Neural cell (in vitro differentiated cells): ENCODE data around the gene RAE1.

Source experiments
- EP300 ChIP-seq: fragments of 450-650 bp; conservative IDR thresholded peaks from 2 replicates; pipeline ENCODE4 v1.6.1; 2014; ENCODE audit warnings: antibody characterized with exemption, mild to moderate bottlenecking, moderate library complexity; ENCODE audit not compliant: poor library complexity, severe bottlenecking
- EZH2 ChIP-seq: fragments of 200-600, 300-800 bp; shearing (Covaris generic), sonication (generic); IDR thresholded peaks from 2 replicates; pipeline ENCODE4 v1.6.1; 2014; ENCODE audit warnings: antibody characterized with exemption, low read length, borderline replicate concordance, mild to moderate bottlenecking; ENCODE audit not compliant: insufficient read depth, poor library complexity, severe bottlenecking
- MXI1 ChIP-seq: fragments of 450-650 bp; conservative IDR thresholded peaks from 2 replicates; pipeline ENCODE4 v1.6.1; 2014; ENCODE audit warnings: antibody characterized with exemption, mild to moderate bottlenecking; ENCODE audit not compliant: poor library complexity, severe bottlenecking
- POLR2AphosphoS5 ChIP-seq: IDR thresholded peaks from 2 replicates; pipeline ENCODE4 v1.6.1; 2012
- RAD21 ChIP-seq: fragments of 450-650 bp; conservative IDR thresholded peaks from 2 replicates; pipeline ENCODE4 v1.6.1; 2014; ENCODE audit warnings: antibody characterized with exemption, mild to moderate bottlenecking, moderate library complexity
- TF ChIP-seq, protein P1 (sequence below): fragments of 450-650 bp; IDR thresholded peaks from 2 replicates; pipeline ENCODE4 v1.5.1; 2014; ENCODE audit warnings: antibody characterized with exemption, mild to moderate bottlenecking, moderate library complexity; ENCODE audit not compliant: poor library complexity, severe bottlenecking

DNA sequence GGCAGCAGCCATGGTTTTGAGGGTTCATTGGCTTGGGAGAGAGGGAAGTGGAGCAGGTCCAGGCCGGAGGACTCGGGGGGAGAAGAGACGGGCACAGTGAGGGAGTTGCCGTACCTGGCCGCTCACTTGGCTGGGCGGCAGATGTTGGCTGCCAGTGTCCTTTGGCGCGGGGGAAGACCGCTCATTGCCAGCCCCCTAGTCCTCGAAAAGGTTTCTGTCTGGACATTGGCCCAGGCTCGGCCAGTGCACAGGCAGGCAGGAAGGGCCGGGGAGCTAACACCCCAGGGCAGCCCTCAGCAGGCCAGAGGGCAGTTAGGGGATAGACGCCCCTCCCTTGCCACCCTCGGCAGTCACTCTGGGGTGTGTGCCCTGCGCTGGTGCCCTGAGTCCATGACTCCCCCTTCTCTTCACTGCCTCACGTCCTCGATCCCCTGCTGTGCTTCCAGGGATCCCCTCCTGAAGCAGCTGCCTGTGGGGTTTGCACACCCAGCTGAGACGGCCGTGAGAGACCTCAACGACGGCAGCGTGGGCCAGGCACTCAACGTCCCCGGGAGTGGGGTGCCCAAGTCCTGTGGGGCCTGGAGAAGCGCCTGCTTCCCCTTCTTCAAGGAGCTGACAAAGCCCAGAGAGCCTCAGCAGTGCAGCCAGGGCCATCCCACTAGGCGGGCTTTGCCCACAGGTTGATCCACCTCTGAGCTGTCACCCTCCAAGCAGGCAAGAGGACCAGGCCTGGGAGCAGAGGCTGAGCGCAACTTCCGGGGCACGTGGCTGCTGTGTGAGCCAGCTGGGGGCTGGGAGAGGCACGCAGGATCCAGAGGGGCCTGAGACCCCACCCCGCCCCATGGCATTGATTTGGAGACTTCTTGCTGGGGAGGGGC lies 60.6 kb downstream of the RAE1 start:
- TF ChIP-seq, protein P1, sequence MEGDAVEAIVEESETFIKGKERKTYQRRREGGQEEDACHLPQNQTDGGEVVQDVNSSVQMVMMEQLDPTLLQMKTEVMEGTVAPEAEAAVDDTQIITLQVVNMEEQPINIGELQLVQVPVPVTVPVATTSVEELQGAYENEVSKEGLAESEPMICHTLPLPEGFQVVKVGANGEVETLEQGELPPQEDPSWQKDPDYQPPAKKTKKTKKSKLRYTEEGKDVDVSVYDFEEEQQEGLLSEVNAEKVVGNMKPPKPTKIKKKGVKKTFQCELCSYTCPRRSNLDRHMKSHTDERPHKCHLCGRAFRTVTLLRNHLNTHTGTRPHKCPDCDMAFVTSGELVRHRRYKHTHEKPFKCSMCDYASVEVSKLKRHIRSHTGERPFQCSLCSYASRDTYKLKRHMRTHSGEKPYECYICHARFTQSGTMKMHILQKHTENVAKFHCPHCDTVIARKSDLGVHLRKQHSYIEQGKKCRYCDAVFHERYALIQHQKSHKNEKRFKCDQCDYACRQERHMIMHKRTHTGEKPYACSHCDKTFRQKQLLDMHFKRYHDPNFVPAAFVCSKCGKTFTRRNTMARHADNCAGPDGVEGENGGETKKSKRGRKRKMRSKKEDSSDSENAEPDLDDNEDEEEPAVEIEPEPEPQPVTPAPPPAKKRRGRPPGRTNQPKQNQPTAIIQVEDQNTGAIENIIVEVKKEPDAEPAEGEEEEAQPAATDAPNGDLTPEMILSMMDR = no peak
- TF ChIP-seq EP300 (no peak), RAD21 (no peak), EZH2 (no peak), POLR2AphosphoS5 (no peak), MXI1 (no peak)
